Right ventricle myocardium inferior (tissue), 1 donor: ENCODE measurements around the gene POLA2. TPM values are rescaled to one million over a fixed set of nuclear protein-coding genes. Genes with fewer than 3 reads are reported as not detected.

Experiments
- ATAC-seq: fragments of 200-7000 bp; cut with Tn5 transposase; one replicate; pipeline ENCODE4 v1.9.1; 2020; ENCODE audit warnings: mild to moderate bottlenecking, moderate library complexity
- DNase-seq: peaks from one replicate; pipeline ENCODE4 v3.0.0; 2021; ENCODE audit errors: missing footprints
- intact Hi-C: fragments of 100-400 bp; cut with DNase I; formaldehyde crosslinking; loops from one replicate; pipeline ENCODE4 v1.11.0; 2022
- total RNA-seq: library from RNA; stranded (reverse); fragmentation: NEBNext Ultra II Directional; extraction: Animal tissue kit (Norgen Biotek cat#: 25700); gene quantifications from one replicate; pipeline ENCODE4 v1.2.1, GENCODE V29; 2021
- donor health status: DM: no; HTN: yes; CAD: no; lungs with severe emphysema.

The POLA2 gene
- total RNA-seq, 1 donor from 2014 or later, result 2.9 TPM

- DNase-seq, result no peak
- no peak for ATAC-seq
- intact Hi-C loops, result no loop called here
These were observed 35.4 kb downstream of the POLA2 start for GRCh38 chr11:65297026-65297672.

GRCh38 chr11:65298131-65298535 is 36.4 kb downstream of the POLA2 start:
- peak; percentile 83 for ATAC-seq
- peak; percentile 95 for DNase-seq
- intact Hi-C loops, result loop anchor here (2.0 kb wide), 1 partner anchor 15 kb away; no protein-coding TSS in a partner anchor

GRCh38 chr11:65298655-65299179 is 37.0 kb downstream of the POLA2 start:
- peak; percentile 45 for ATAC-seq
- DNase-seq, result peak; percentile 84
- intact Hi-C loops, result loop anchor here (2.0 kb wide), 1 partner anchor 14 kb away; no protein-coding TSS in a partner anchor

DNA sequence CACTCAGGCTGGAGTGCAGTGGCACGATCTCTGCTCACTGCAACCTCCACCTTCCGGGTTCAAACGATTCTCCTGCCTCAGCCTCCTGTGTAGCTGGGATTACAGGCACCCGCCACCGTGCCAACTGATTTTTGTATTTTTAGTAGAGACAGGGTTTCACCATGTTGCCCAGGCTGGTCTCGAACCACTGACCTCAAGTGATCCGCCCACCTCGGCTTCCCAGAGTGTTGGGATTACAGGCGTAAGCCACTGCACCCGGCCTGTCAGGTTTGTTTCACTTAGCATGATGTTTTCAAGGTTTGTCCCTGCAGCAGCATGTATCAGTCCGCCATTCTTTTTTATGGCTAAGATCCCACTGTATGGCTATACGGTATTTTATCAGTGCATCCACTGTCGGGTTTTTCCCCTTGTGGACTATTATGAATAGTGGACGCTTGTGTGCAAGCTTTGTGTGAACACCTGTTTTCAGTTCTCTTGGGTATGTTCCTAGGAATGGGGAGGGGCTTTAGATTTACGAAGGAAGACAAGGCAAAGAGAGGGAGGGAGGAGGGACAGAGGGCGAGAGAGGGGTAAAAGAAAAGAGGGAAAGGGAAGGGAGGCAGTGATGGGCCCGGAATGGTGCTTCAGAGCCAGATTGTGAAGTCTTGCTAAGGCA is 39.0 kb downstream of the POLA2 start:
- no peak for DNase-seq
- no peak for ATAC-seq
- intact Hi-C loops, result no loop called here

DNA sequence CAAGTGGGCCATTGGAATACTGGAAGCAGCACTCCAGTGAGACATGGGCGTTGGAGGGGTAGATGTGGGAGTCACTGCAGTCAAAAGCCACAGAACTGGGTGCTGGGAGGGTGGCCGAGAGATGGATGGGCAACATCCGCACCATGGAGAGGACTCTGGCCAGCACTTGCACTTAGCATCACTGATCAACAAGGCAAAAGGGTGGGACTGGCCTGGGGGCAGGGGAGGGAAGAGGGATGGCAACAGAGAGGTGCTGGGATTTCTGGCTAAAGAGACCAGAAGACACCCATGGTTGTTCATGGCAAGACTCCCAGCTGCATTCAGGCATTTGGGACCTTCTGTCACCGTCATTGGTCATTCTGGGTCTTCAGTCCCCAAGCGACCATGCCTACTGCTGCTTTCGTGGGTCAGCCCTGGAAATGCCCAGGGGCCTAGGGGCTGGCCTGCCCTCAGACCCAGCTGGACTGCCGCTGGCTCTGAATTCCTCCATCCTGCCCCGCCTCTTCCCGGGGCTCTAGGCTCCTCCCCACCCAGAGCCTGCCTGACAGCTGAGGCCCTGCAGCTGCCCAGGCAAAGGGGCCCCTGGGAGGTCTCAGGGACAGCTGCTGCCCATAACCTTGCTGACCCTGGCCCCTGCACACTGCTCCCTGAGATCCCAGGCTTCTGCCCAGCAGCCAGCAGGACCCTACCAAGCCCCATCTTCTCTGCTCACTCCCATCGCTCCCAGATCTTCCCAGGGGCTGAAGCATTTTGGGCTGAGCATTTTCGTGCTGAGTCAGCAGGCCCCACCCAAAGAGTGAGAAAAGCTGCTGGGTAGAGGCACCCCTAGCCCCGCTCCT is 39.9 kb downstream of the POLA2 start:
- peak; percentile 61 for ATAC-seq
- intact Hi-C loops, result no loop called here
- peak; percentile 81 for DNase-seq

DNA sequence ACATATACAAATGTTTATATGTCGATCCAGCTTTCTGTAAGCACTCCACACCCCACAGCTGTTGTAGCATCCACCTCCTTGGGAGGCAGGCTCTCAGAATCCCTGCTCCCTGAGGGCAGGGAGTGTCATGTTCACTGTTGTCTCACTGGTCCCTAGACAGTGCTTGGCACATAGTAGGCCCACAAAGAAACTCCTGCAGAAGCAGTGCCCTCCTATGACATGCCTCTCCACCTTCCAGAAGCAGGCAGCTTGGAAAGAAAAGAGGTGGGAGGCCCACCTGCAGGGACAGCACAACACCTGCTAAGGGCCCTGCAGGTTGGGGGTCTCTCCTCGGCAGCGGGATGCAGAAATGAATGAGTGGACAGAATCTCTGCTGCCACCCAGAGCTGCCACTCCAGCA is 41.8 kb downstream of the POLA2 start:
- ATAC-seq (no peak), DNase-seq (no peak)
- intact Hi-C loops, result no loop called here

DNA sequence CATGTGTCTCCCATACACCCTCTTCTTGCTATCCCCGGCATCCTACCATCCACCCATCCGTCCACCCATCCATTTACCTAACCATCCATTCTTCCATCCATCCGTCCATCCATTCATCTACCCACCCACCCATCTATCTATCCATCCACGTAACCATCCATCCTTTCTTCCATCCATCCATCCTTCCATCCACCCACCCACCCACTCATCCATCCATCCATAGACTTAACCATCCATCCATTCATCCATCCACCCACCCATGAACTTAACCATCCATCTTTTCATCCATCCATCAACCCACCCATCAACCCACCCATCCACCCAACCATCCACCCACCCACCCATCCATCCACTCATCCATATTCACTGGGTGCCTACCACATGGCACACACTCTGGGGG is 42.3 kb downstream of the POLA2 start:
- no peak for DNase-seq
- no peak for ATAC-seq
- intact Hi-C loops, result no loop called here

- intact Hi-C loops, result no loop called here
- ATAC-seq, result no peak
- peak; percentile 25 for DNase-seq
These were observed 42.9 kb downstream of the POLA2 start for GRCh38 chr11:65304613-65305012.

DNA sequence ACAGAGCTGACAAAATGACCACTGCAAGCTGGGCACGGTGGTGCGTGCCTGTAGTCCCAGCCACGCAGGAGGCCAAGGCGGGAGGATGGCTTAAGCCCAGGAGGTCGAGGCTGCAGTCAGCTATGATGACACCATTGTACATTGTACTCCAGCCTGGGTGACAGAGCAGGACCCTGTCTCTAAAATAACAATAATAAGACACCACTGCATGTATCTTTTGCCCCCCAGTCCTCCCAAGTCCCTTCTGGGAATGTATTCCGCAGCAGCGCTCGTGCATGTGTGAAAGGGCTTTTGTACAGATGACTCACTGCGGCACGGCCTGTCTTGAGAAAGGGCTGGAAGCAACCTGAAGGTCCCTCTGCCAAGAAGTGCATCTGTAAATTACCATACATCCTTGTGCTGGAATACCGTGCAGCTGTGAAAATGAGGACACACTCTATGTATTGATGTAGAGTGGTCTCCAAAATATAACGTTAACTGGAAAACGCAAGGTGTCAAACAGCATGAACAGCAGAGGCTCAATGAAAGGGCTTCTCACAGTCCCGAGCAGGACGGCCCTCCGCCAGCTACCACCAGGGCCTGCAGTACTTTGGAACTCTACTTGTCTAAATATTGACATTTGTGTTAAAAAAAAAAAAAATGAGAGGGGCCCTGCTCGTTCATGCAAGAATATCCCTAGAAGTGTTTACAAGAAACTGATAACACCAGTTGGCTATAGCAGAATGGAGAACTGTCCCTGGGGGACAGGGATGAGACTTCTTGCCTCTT is 43.9 kb downstream of the POLA2 start:
- intact Hi-C loops, result no loop called here
- DNase-seq, result peak; percentile 52

GRCh38 chr11:65307298-65308229 is 45.8 kb downstream of the POLA2 start:
- peak; percentile 34 for DNase-seq
- ATAC-seq, result no peak
- intact Hi-C loops, result no loop called here

More for the DNA sequence above, 43.9 kb downstream of the POLA2 start:
- ATAC-seq, result no peak

- ATAC-seq (peak; percentile 16), DNase-seq (peak; percentile 83)
- intact Hi-C loops, result no loop called here
These were observed 46.6 kb downstream of the POLA2 start for GRCh38 chr11:65308281-65308891.

GRCh38 chr11:65309006-65309405 is 47.2 kb downstream of the POLA2 start:
- DNase-seq (peak; percentile 37), ATAC-seq (no peak)
- intact Hi-C loops, result no loop called here

- DNase-seq, result peak; percentile 87
- ATAC-seq, result no peak
- intact Hi-C loops, result no loop called here
These were observed 48.5 kb downstream of the POLA2 start for GRCh38 chr11:65310215-65310614.

GRCh38 chr11:65310736-65311135 is 49.0 kb downstream of the POLA2 start:
- intact Hi-C loops, result no loop called here
- DNase-seq (no peak), ATAC-seq (no peak)

GRCh38 chr11:65311170-65311678 is 49.5 kb downstream of the POLA2 start:
- ATAC-seq (no peak), DNase-seq (peak; percentile 82)
- intact Hi-C loops, result no loop called here

DNA sequence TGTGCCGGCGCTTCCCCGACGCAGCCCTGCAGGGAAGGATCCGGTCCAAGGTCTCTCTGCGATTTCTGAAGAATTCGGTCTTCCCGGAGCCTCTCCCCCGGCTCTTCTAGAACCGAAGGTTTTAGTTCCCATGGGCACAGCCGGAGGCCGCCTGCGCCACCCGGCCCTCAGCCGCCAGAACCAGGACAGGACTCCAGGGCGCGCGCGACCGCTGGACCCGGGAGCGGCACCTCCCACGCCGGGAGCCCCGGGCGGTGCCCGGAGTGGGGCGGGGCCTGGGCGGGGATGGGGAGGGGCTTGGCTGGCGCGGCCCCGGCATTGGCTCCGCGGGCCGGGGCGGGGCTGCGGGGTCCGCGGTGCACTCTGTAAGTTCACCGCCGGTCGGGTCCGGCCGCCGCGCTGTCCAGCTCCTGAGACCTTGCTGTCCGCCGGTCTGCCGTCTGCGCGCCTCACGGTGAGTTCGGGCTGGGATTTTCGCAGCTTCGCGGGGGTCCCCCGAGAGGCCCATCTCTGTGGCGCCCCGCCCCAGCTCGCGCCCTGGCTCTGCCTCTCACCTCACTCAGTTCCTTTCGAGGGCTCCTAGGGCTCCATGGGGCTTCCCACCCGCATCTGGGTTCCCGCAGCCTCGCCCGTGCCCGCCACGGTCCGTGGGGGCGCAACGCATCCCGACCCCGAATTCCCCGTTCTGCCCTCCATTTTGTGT is 52.9 kb downstream of the POLA2 start, which contains the start of gene CDC42EP2:
TSS of gene CDC42EP2 (plus strand) at position 366 of the 703 bp plus-strand sequence. CDS start 6,033 bp downstream, outside the sequence.
- intact Hi-C loops, result loop anchor here (1.0 to 2.0 kb wide), 3 partner anchors 16 to 39 kb away; no protein-coding TSS in a partner anchor
- DNase-seq (peak; percentile 94), ATAC-seq (peak; percentile 92)
